Measurements from ENCODE around the gene TRAFD1. TPM values are rescaled to one million over a fixed set of nuclear protein-coding genes. Genes with fewer than 3 reads are reported as not detected.
A peak's percentile ranks its signal among the peaks of the same experiment; 100 is the strongest.

Gene TRAFD1
- total RNA-seq, 4 donors from 2014 or later: 44.6 to 88.1 (median 54.6) TPM

DNA sequence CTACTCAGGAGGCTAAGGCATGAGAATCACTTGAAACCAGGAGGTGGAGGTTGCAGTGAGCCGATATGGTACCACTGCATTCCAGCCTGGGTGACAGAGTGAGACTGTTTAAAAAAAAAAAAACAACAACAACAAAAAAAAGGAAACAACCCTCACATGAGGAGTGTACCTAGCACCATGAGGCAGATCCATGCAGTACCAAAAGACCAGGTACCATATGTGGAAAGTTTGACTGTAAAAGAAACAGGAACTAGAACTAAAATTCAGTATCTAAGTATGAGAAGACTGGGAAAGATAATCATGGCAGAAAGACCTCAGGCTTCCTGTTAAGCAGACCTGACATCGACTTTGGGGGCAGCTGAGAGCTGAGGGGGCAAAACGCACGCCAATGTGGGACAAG is 55.1 kb downstream of the TRAFD1 start:
- Histone ChIP-seq H3K36me3 (peaks cover 87% of the 10 kb centered on the region), H3K4me1 (peaks cover 5% of the 10 kb centered on the region), H3K27me3 (no peaks in the 10 kb centered on the region), H3K4me3 (no peak overlapping the region), H3K9me3 (no peaks in the 10 kb centered on the region), H3K27ac (no peak overlapping the region)
- TF ChIP-seq POLR2A (IDR thresholded peaks at IDR 0.05): no peak
- TF ChIP-seq EP300 (IDR thresholded peaks at IDR 0.05): no peak
- no peak for TF ChIP-seq POLR2AphosphoS5 (IDR thresholded peaks at IDR 0.05)
- TF ChIP-seq, protein P1, sequence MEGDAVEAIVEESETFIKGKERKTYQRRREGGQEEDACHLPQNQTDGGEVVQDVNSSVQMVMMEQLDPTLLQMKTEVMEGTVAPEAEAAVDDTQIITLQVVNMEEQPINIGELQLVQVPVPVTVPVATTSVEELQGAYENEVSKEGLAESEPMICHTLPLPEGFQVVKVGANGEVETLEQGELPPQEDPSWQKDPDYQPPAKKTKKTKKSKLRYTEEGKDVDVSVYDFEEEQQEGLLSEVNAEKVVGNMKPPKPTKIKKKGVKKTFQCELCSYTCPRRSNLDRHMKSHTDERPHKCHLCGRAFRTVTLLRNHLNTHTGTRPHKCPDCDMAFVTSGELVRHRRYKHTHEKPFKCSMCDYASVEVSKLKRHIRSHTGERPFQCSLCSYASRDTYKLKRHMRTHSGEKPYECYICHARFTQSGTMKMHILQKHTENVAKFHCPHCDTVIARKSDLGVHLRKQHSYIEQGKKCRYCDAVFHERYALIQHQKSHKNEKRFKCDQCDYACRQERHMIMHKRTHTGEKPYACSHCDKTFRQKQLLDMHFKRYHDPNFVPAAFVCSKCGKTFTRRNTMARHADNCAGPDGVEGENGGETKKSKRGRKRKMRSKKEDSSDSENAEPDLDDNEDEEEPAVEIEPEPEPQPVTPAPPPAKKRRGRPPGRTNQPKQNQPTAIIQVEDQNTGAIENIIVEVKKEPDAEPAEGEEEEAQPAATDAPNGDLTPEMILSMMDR (IDR thresholded peaks at IDR 0.05): no peak
- DNase-seq (ENCODE audit: low spot score in 2 of 2): peak in 1 of 2 donors; percentile 9
- 98% methylated on average over 4 of the region's 4 CpGs for WGBS

DNA sequence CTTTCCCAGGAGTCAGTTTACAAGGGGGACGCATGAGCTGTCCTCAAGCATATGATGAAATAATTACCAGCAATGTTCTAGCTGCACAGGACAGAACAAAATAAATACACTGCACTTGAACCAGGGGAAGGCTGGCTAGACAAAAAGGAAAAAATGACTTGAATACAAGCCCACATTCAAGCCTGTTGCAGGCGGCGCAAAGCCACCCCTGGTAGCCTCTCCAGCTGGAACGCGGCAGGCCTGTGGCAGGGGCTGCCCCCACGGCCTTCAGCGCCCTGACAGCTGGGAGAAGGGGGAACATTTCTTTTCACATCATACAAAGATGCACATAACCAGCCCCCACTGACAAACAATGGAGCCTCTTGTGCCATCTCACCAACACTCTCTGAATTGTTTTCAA is 57.1 kb downstream of the TRAFD1 start:
- Histone ChIP-seq H3K27me3 (no peaks in the 10 kb centered on the region), H3K9me3 (no peaks in the 10 kb centered on the region), H3K27ac (no peak overlapping the region), H3K36me3 (peaks cover 72% of the 10 kb centered on the region), H3K4me3 (no peak overlapping the region), H3K4me1 (peaks cover 5% of the 10 kb centered on the region)
- no peak for DNase-seq (ENCODE audit: low spot score in 2 of 2)
- no peak for TF ChIP-seq POLR2AphosphoS5 (IDR thresholded peaks at IDR 0.05)
- no peak for TF ChIP-seq POLR2A (IDR thresholded peaks at IDR 0.05)
- TF ChIP-seq, protein P1 (IDR thresholded peaks at IDR 0.05): no peak
- TF ChIP-seq EP300 (IDR thresholded peaks at IDR 0.05): no peak
- 66% methylated on average over 7 of the region's 7 CpGs for WGBS

DNA sequence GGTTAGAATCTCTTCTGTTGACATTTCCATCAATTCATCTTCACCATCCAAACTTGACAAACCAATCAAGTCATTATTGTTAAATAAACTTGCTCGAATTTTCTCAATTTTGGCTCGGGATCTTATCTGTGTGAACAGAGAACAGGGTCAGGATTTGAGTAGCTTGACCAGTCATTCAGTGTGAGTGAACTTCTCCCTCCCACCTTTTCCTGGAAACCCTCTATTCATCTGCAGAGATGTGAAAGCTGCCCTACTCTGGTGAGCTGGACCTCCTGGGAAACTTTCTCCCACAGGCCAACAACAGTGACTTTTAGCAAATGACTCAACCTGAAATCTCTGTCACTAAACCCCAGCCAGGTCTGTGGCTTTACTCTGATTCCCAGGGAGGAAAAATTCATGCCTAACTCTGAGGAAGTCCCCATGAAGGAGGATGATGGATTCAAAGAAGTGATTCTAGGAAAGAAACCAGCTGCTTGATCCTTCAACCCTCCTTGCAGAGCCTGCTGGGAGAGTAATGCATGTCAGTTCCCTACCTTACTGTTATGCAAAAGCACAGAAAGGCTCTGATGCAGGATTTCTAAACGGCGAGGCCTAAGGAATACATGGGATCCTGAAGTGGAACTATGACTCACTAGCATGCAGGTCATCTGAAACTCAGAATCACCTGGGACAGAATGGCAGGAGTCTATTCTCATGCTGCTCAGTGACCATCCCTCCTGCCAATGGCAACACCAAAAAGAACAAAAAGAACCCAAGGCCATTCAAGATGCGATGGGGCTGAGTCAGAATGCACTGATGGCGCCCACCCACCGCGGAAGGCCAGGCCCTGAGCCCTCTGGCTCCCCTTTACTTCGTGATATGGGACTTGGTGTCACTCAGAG is 58.0 kb downstream of the TRAFD1 start:
- H3K9me3 ChIP-seq: no peaks in the 10 kb centered on the region
- H3K27ac ChIP-seq: no peak overlapping the region
- H3K4me1 ChIP-seq: peaks cover 5% of the 10 kb centered on the region
- H3K36me3 ChIP-seq: peaks cover 69% of the 10 kb centered on the region
- no peaks in the 10 kb centered on the region for H3K27me3 ChIP-seq
- H3K4me3 ChIP-seq: no peak overlapping the region
- WGBS: 81% methylated on average over 5 of the region's 9 CpGs
- TF ChIP-seq POLR2A (IDR thresholded peaks at IDR 0.05): no peak
- TF ChIP-seq, protein P1 (IDR thresholded peaks at IDR 0.05): no peak
- no peak for DNase-seq (ENCODE audit: low spot score in 2 of 2)

DNA sequence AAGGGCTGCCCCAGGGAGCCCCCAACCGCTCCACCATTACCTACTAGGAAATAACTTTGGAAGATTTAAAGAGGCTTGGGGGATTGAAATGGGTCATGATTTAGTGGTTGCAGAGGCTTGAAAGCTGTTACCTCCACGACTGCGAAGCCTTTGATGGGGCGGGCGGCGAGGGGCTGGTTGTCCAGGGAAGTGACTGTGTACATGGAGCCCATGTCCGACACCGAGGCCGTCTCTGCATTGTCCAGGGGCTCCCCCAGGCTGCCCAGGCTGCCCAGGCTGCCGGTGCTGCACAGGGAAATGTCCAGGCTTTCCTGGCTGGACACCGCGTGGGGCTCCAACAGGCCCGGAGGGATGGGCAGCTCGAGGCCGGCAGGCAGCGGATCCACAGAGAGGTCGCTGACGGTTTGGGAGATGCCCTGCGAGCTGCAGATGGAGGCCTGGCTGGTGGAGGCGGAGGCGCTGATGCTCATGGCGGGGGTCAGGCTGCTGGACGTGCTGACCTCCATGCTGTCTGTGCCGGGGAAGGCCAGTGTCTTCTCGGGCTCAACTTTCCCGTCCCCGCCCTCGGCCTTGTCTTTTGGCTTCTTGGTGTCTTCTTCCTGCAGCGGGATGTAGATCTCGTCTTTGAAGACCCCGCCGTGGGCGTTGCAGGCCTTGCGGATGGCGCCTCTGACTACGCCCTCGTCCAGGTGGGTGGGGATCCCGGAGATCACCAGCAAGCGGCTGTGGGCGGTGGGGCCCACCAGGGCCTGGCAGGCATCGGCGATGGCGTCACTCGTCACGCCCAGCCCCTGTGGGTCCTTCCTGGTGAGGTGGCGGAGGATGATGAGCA is 58.9 kb downstream of the TRAFD1 start:
- H3K36me3 ChIP-seq: peaks cover 66% of the 10 kb centered on the region
- DNase-seq (ENCODE audit: low spot score in 2 of 2): no peak
- WGBS: 94% methylated on average over 36 of the region's 46 CpGs
- no peaks in the 10 kb centered on the region for H3K27me3 ChIP-seq
- TF ChIP-seq EP300 (IDR thresholded peaks at IDR 0.05): no peak
- TF ChIP-seq POLR2A (IDR thresholded peaks at IDR 0.05): no peak
- TF ChIP-seq, protein P1 (IDR thresholded peaks at IDR 0.05): no peak
- no peak for TF ChIP-seq POLR2AphosphoS5 (IDR thresholded peaks at IDR 0.05)
- no peak overlapping the region for H3K27ac ChIP-seq
- H3K4me1 ChIP-seq: peaks cover 5% of the 10 kb centered on the region
- no peak overlapping the region for H3K4me3 ChIP-seq
- H3K9me3 ChIP-seq: no peaks in the 10 kb centered on the region

Data from suprapubic skin (tissue), 4 donors.